ENCODE measurements around the gene CD99L2. TPM values are rescaled to one million over a fixed set of nuclear protein-coding genes. Genes with fewer than 3 reads are reported as not detected.

CD99L2 gene
- polyA plus RNA-seq, 1 donor from 2014 or later: 61.0 TPM

GRCh38 chrX:150935467-150935866 lies 37.0 kb upstream of the CD99L2 start:
- Histone ChIP-seq H3K27me3 (ENCODE audit: insufficient read depth, low read depth, low read length) (no peaks in the 10 kb centered on the region), H4K20me1 (ENCODE audit: insufficient read depth) (no peaks in the 10 kb centered on the region), H3K4me3 (ENCODE audit: low read length) (no peak overlapping the region), H2AFZ (ENCODE audit: low read depth, low read length) (no peak overlapping the region), H3K4me2 (ENCODE audit: low read length) (no peak overlapping the region), H3K79me2 (replicated peaks; ENCODE audit: insufficient read depth, low read length) (no peaks in the 10 kb centered on the region), H3K27ac (ENCODE audit: low read length) (no peak overlapping the region), H3F3A (ENCODE audit: insufficient read depth, low read length, poor library complexity, severe bottlenecking) (no peaks in the 10 kb centered on the region), H3K9ac (ENCODE audit: low read length) (no peak overlapping the region), H3K9me3 (ENCODE audit: low read length) (no peaks in the 10 kb centered on the region), H3K9me2 (ENCODE audit: insufficient read depth, low read length) (no peaks in the 10 kb centered on the region), H3K36me3 (ENCODE audit: insufficient read depth, low read length) (no peaks in the 10 kb centered on the region)
- TF ChIP-seq POLR2AphosphoS5 (IDR thresholded peaks at IDR 0.05) (no peak), EP300 (conservative IDR thresholded peaks at IDR 0.05; ENCODE audit: poor library complexity, severe bottlenecking) (no peak), MXI1 (conservative IDR thresholded peaks at IDR 0.05; ENCODE audit: poor library complexity, severe bottlenecking) (no peak), CTCF (IDR thresholded peaks at IDR 0.05; ENCODE audit: poor library complexity, severe bottlenecking) (no peak), SMC3 (conservative IDR thresholded peaks at IDR 0.05; ENCODE audit: poor library complexity) (no peak), RAD21 (conservative IDR thresholded peaks at IDR 0.05) (no peak), TAF1 (IDR thresholded peaks at IDR 0.05; ENCODE audit: low read depth) (no peak), REST (IDR thresholded peaks at IDR 0.05; ENCODE audit: borderline replicate concordance) (no peak), EZH2 (IDR thresholded peaks at IDR 0.05; ENCODE audit: borderline replicate concordance, insufficient read depth, low read length, poor library complexity, severe bottlenecking) (no peak)

GRCh38 chrX:150934453-150934852 lies 36.0 kb upstream of the CD99L2 start:
- H3K27ac ChIP-seq (ENCODE audit: low read length): no peak overlapping the region
- no peaks in the 10 kb centered on the region for H3K9me2 ChIP-seq (ENCODE audit: insufficient read depth, low read length)
- H3K79me2 ChIP-seq (replicated peaks; ENCODE audit: insufficient read depth, low read length): no peaks in the 10 kb centered on the region
- TF ChIP-seq SMC3 (conservative IDR thresholded peaks at IDR 0.05; ENCODE audit: poor library complexity): no peak
- no peak for TF ChIP-seq POLR2AphosphoS5 (IDR thresholded peaks at IDR 0.05)
- no peak for TF ChIP-seq EZH2 (IDR thresholded peaks at IDR 0.05; ENCODE audit: borderline replicate concordance, insufficient read depth, low read length, poor library complexity, severe bottlenecking)
- no peak for TF ChIP-seq EP300 (conservative IDR thresholded peaks at IDR 0.05; ENCODE audit: poor library complexity, severe bottlenecking)
- no peak for TF ChIP-seq REST (IDR thresholded peaks at IDR 0.05; ENCODE audit: borderline replicate concordance)
- TF ChIP-seq RAD21 (conservative IDR thresholded peaks at IDR 0.05): no peak
- no peak for TF ChIP-seq CTCF (IDR thresholded peaks at IDR 0.05; ENCODE audit: poor library complexity, severe bottlenecking)
- TF ChIP-seq MXI1 (conservative IDR thresholded peaks at IDR 0.05; ENCODE audit: poor library complexity, severe bottlenecking): no peak
- no peak for TF ChIP-seq TAF1 (IDR thresholded peaks at IDR 0.05; ENCODE audit: low read depth)
- no peak overlapping the region for H2AFZ ChIP-seq (ENCODE audit: low read depth, low read length)
- no peak overlapping the region for H3K9ac ChIP-seq (ENCODE audit: low read length)
- H3K36me3 ChIP-seq (ENCODE audit: insufficient read depth, low read length): no peaks in the 10 kb centered on the region
- H3K4me2 ChIP-seq (ENCODE audit: low read length): no peak overlapping the region
- H3K27me3 ChIP-seq (ENCODE audit: insufficient read depth, low read depth, low read length): no peaks in the 10 kb centered on the region
- H4K20me1 ChIP-seq (ENCODE audit: insufficient read depth): no peaks in the 10 kb centered on the region
- no peaks in the 10 kb centered on the region for H3K9me3 ChIP-seq (ENCODE audit: low read length)
- H3K4me3 ChIP-seq (ENCODE audit: low read length): no peak overlapping the region
- no peaks in the 10 kb centered on the region for H3F3A ChIP-seq (ENCODE audit: insufficient read depth, low read length, poor library complexity, severe bottlenecking)
